Heart left ventricle (tissue), 16 donors: ENCODE results near the gene TXNRD2. TPM values are rescaled to one million over a fixed set of nuclear protein-coding genes. Genes with fewer than 3 reads are reported as not detected.

Source experiments
- ATAC-seq, 4 donors: fragments of 200-7000 bp; cut with Tn5 transposase; one replicate each; pipeline ENCODE4 v1.9.1; 2020 to 2022; ENCODE audit warnings: moderate library complexity in 4 of 4, mild to moderate bottlenecking in 3 of 4, moderate number of reproducible peaks in 1 of 4
- DNase-seq, 5 donors: peaks; one replicate each; pipeline ENCODE4 v3.0.0-alpha.2; 2020
- H3K27ac ChIP-seq, 12 donors: fragments of 200-600 bp; sonication (generic) in 4 of 12; one replicate each; pipeline versions ENCODE4 v1.5.0 to v1.8.0; 2016 to 2022; ENCODE audit warnings: mild to moderate bottlenecking in 2 of 12
- H3K27me3 ChIP-seq, 9 donors: fragments of 200-600 bp; sonication (generic) in 2 of 9; one replicate each; pipeline versions ENCODE4 v1.5.1 to v1.8.0; 2016 to 2022; ENCODE audit warnings: mild to moderate bottlenecking in 3 of 9
- H3K36me3 ChIP-seq, 9 donors: fragments of 200-600 bp; sonication (generic) in 2 of 9; one replicate each; pipeline versions ENCODE4 v1.5.0 to v1.8.0; 2018 to 2022; ENCODE audit warnings: mild to moderate bottlenecking in 2 of 9
- H3K4me1 ChIP-seq, 12 donors: fragments of 200-600 bp; sonication (generic) in 4 of 12; one replicate each; pipeline versions ENCODE4 v1.5.0 to v1.8.0; 2016 to 2022; ENCODE audit warnings: mild to moderate bottlenecking in 3 of 12
- H3K4me3 ChIP-seq, 12 donors: fragments of 200-600 bp; sonication (generic) in 4 of 12; one replicate each; pipeline versions ENCODE4 v1.5.0 to v1.8.0; 2017 to 2022; ENCODE audit warnings: mild to moderate bottlenecking in 9 of 12, moderate library complexity in 4 of 12
- H3K9me3 ChIP-seq, 12 donors: fragments of 200-600 bp; sonication (generic) in 4 of 12; one replicate each; pipeline versions ENCODE4 v1.5.0 to v1.8.0; 2016 to 2022; ENCODE audit warnings: mild to moderate bottlenecking in 1 of 12
- CTCF ChIP-seq, 12 donors: fragments of 200-600 bp; sonication (generic) in 4 of 12; IDR thresholded peaks; one replicate each; pipeline versions ENCODE4 v1.5.0 to v1.8.0; 2018 to 2022; ENCODE audit warnings: antibody characterized with exemption in 12 of 12, mild to moderate bottlenecking in 5 of 12
- POLR2A ChIP-seq, 2 donors: fragments of 450-650 bp; IDR thresholded peaks; one replicate each; pipeline ENCODE4 v1.6.1; 2017; ENCODE audit warnings: antibody characterized with exemption in 2 of 2, mild to moderate bottlenecking in 2 of 2, moderate library complexity in 2 of 2
- WGBS, 4 donors: extraction: QIAGEN DNeasy Blood & Tissue Kit in 2 of 4; methylation state at CpG; one replicate each; pipeline versions ENCODE4 v1.1.5 to v1.1.7; 2013 to 2018; 5-methylcytosine and 5-hydroxymethylcytosine counted together
- intact Hi-C, 10 donors: fragments of 100-400 bp; cut with DNase I; formaldehyde crosslinking; loops; one replicate each; pipeline versions ENCODE4 v1.11.1 to v1.14.2; 2022
- polyA plus RNA-seq, 2 donors: library from polyadenylated mRNA; stranded (reverse); fragments of 200-250 nt; gene quantifications; one replicate each; pipeline ENCODE4 v1.2.3, GENCODE V29; 2013
- total RNA-seq, 9 donors: library from RNA; depleted of rRNA in 2 of 9; stranded (reverse); fragments of >200 nt in 2 of 9; fragmentation: NEBNext Ultra II Directional in 3 of 9; extraction: Animal tissue kit (Norgen Biotek cat#: 25700) in 3 of 9; gene quantifications; one replicate each; pipeline versions ENCODE4 v1.1.0 to v1.2.4, GENCODE V29; 2016 to 2023
- donor health status: ischemic (EF 13 %, LVEDD 7.1; RV severe dilation, severe dysfunction).
- donor health status: healthy with polysubstance abuse.
- donor health status: DM: no; HTN: yes; CAD: no.
- donor health status: DM: no; HTN: no; CAD: no.
- donor health status: ischemic (EF 25% LVEDD 6.9; RV normal size, moderate dysfunction).
- donor health status: ischemic (EF 25% LVEDD 5.7; RV mildly dilated, moderate dysfunction).
- donor health status: healthy.
- donor health status: DM: yes; HTN: yes; CAD: no.
- donor health status: ischemic (EF 35%, LVEDD 5.7; RV mildly dilated, moderate dysfunction).
- donor health status: nonischemic (EF 11% LVEDD 7.7; RV severe dilation, severe dysfunction).
- donor health status: DM: yes; HTN: yes; CAD: no.
- donor health status: PGD.
- donor health status: ischemic (EF 29% LVEDD 5.4; RV normal size, mild dysfunction).
- donor health status: nonischemic (EF 23%, LVEDD 6.1; RV moderate dilation, normal function).

TXNRD2 gene
- total and polyA plus RNA-seq, 11 donors, result 23.4 to 60.2 (median 33.5) TPM

- WGBS, 4 donors, result 58 to 67% (median 65%) methylated on average over 13 to 19 of the region's 19 CpGs
- intact Hi-C loops, result no loop called here
- Histone ChIP-seq H3K36me3 (peaks cover 0 to 5% (median 0%) of the 10 kb centered on the region in 9 donors), H3K4me1 (peaks cover 0 to 61% (median 29%) of the 10 kb centered on the region in 12 donors), H3K27me3 (no peaks in the 10 kb centered on the region), H3K4me3 (no peak overlapping the region), H3K9me3 (no peaks in the 10 kb centered on the region), H3K27ac (peak overlapping the region in 4 of 12 donors; percentile 8 to 61 (median 37))
- ATAC-seq (peak in 2 of 4 donors; percentile 6 to 19), DNase-seq (peak in 3 of 5 donors; percentile 21 to 46 (median 27))
- TF ChIP-seq POLR2A (IDR thresholded peaks at IDR 0.05), result no peak
- no peak for TF ChIP-seq CTCF (IDR thresholded peaks at IDR 0.05)
These were observed 13.9 kb upstream of the TXNRD2 start for GRCh38 chr22:19955241-19956128.

DNA sequence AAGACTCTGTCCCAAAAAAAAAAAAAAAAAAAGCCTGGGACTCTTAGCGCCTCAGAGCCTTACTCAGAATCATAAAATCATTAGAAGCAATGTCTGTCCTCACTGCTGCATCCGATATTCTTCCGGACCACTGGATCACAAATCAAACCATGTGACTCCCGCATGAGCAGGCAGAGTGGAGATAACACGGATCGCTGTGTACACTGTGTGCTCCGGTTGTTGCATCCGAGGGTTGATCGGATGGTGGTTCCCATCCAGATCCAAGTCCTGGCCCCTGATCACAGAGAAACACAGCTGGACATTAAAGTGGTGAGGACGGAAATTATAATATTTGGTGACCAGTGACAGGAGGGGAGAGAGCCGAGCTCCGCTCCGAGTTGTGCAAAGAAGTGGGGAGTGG lies 9.7 kb upstream of the TXNRD2 start:
- TF ChIP-seq POLR2A (IDR thresholded peaks at IDR 0.05), result no peak
- TF ChIP-seq CTCF (IDR thresholded peaks at IDR 0.05), result no peak
- H3K27ac ChIP-seq, result peak overlapping the region in 10 of 12 donors; percentile 6 to 88 (median 60)
- 55 to 64% (median 59%) methylated on average over 13 of the region's 13 CpGs for WGBS, 4 donors
- DNase-seq (peak in 1 of 5 donors; percentile 3), ATAC-seq (peak in 1 of 4 donors; percentile 12)
- H3K4me1 ChIP-seq, result peaks cover 4 to 74% (median 38%) of the 10 kb centered on the region in 12 donors
- H3K4me3 ChIP-seq, result no peak overlapping the region
- no peaks in the 10 kb centered on the region for H3K9me3 ChIP-seq
- no peaks in the 10 kb centered on the region for H3K27me3 ChIP-seq
- H3K36me3 ChIP-seq, result peaks cover 0 to 15% (median 3%) of the 10 kb centered on the region in 9 donors
- intact Hi-C loops, result no loop called here

- no peak for DNase-seq
- H3K27ac ChIP-seq, result peak overlapping the region in 10 of 12 donors; percentile 21 to 94 (median 84)
- H3K36me3 ChIP-seq, result peaks cover 0 to 15% (median 3%) of the 10 kb centered on the region in 9 donors
- H3K4me3 ChIP-seq, result peak overlapping the region in 2 of 12 donors; percentile 33 to 37
- WGBS, 4 donors, result 76 to 87% (median 83%) methylated on average over 9 of the region's 9 CpGs
- no peaks in the 10 kb centered on the region for H3K9me3 ChIP-seq
- TF ChIP-seq CTCF (IDR thresholded peaks at IDR 0.05), result peak in 3 of 12 donors; percentile 5 to 27 (median 13)
- no peak for TF ChIP-seq POLR2A (IDR thresholded peaks at IDR 0.05)
- intact Hi-C loops, result no loop called here
- peaks cover 4 to 72% (median 48%) of the 10 kb centered on the region in 12 donors for H3K4me1 ChIP-seq
- no peaks in the 10 kb centered on the region for H3K27me3 ChIP-seq
- ATAC-seq, result no peak
These were observed 6.6 kb upstream of the TXNRD2 start for GRCh38 chr22:19948057-19948760.
